CD14-positive monocyte (primary cell): Measurements from ENCODE around the gene CENPF. TPM values are rescaled to one million over a fixed set of nuclear protein-coding genes. Genes with fewer than 3 reads are reported as not detected.
A peak's percentile ranks its signal among the peaks of the same experiment; 100 is the strongest.

Experiments
- DNase-seq, 3 donors: peaks; one replicate each; pipeline ENCODE4 v3.0.0-alpha.2; 2011 to 2022
- H2AFZ ChIP-seq: 2 replicates; pipeline ENCODE4 v1.6.0; 2012; ENCODE audit warnings: mild to moderate bottlenecking, low read depth, low read length, inconsistent platforms; ENCODE audit not compliant: insufficient read depth, poor library complexity, severe bottlenecking
- H3K27ac ChIP-seq, 2 donors: 1 replicate in 1 of 2; 2 replicates in 1 of 2; pipeline ENCODE4 v1.5.1; 2012 to 2013; ENCODE audit warnings: low read length in 2 of 2, control low read depth in 1 of 2, inconsistent platforms in 1 of 2, low read depth in 1 of 2, mild to moderate bottlenecking in 1 of 2
- H3K27me3 ChIP-seq, 2 donors: one replicate each; pipeline versions ENCODE4 v1.6.0 to v1.6.1; 2011 to 2013; ENCODE audit warnings: low read length in 2 of 2; ENCODE audit not compliant: control insufficient read depth in 2 of 2, insufficient read depth in 2 of 2
- H3K36me3 ChIP-seq, 2 donors: replicated peaks in 1 of 2; 1 replicate in 1 of 2; 2 replicates in 1 of 2; pipeline versions ENCODE4 v1.5.1 to v1.6.1; 2012 to 2013; ENCODE audit warnings: low read length in 2 of 2, control low read depth in 1 of 2, inconsistent platforms in 1 of 2, mild to moderate bottlenecking in 1 of 2; ENCODE audit not compliant: insufficient read depth in 2 of 2, control insufficient read depth in 1 of 2
- H3K4me1 ChIP-seq, 2 donors: 1 replicate in 1 of 2; 2 replicates in 1 of 2; pipeline versions ENCODE4 v1.5.1 to v1.6.1; 2012 to 2013; ENCODE audit warnings: low read length in 2 of 2, control low read depth in 1 of 2, inconsistent platforms in 1 of 2, mild to moderate bottlenecking in 1 of 2, moderate library complexity in 1 of 2; ENCODE audit not compliant: insufficient read depth in 2 of 2, control insufficient read depth in 1 of 2
- H3K4me2 ChIP-seq: replicated peaks from 2 replicates; pipeline ENCODE3; 2012; ENCODE audit warnings: low read length, moderate library complexity, mild to moderate bottlenecking; ENCODE audit not compliant: poor library complexity, severe bottlenecking; ENCODE audit errors: extremely low read depth
- H3K4me3 ChIP-seq, 3 experiments: fragments of 200-600 bp in 1 of 3; sonication (generic) in 1 of 3; replicated peaks in 1 of 3; 1 replicate in 2 of 3; 2 replicates in 1 of 3; pipeline ENCODE4 v1.5.1; 2011 to 2013; ENCODE audit warnings: low read length in 3 of 3, mild to moderate bottlenecking in 3 of 3, control low read depth in 2 of 3, low read depth in 2 of 3, inconsistent platforms in 1 of 3, moderate library complexity in 1 of 3
- H3K79me2 ChIP-seq: 2 replicates; pipeline ENCODE4 v1.6.0; 2012; ENCODE audit warnings: mild to moderate bottlenecking, control low read depth, inconsistent platforms, low read length, moderate library complexity; ENCODE audit not compliant: insufficient read depth
- H3K9ac ChIP-seq: 2 replicates; pipeline ENCODE4 v1.6.0; 2017; ENCODE audit warnings: low read length, mild to moderate bottlenecking; ENCODE audit not compliant: insufficient read depth, poor library complexity, severe bottlenecking
- H3K9me3 ChIP-seq, 2 donors: replicated peaks in 1 of 2; 1 replicate in 1 of 2; 2 replicates in 1 of 2; pipeline versions ENCODE4 v1.5.1 to v1.6.1; 2012 to 2013; ENCODE audit warnings: low read length in 2 of 2, control low read depth in 1 of 2; ENCODE audit not compliant: control insufficient read depth in 1 of 2, insufficient read depth in 1 of 2
- H4K20me1 ChIP-seq: 2 replicates; pipeline ENCODE4 v1.6.0; 2012; ENCODE audit warnings: mild to moderate bottlenecking, low read length, control low read depth, moderate library complexity; ENCODE audit not compliant: insufficient read depth
- H3K27ac Mint-ChIP-seq, 7 donors: one replicate each; pipeline ENCODE4 v1.8.0; 2020; ENCODE audit warnings: mild to moderate bottlenecking in 7 of 7, mixed read lengths in 7 of 7, moderate library complexity in 6 of 7, inconsistent platforms in 2 of 7
- H3K27me3 Mint-ChIP-seq, 3 donors: one replicate each; pipeline ENCODE4 v1.8.0; 2021 to 2022; ENCODE audit warnings: low read depth in 3 of 3, mild to moderate bottlenecking in 3 of 3, mixed read lengths in 3 of 3, moderate library complexity in 3 of 3, inconsistent platforms in 1 of 3
- H3K36me3 Mint-ChIP-seq, 2 donors: one replicate each; pipeline ENCODE4 v1.8.0; 2020; ENCODE audit warnings: mixed read lengths in 2 of 2, inconsistent platforms in 1 of 2, mild to moderate bottlenecking in 1 of 2
- H3K4me1 Mint-ChIP-seq: one replicate; pipeline ENCODE4 v1.8.0; 2020; ENCODE audit warnings: mild to moderate bottlenecking, mixed read lengths
- H3K4me3 Mint-ChIP-seq, 2 donors: one replicate each; pipeline ENCODE4 v1.8.0; 2020; ENCODE audit warnings: mild to moderate bottlenecking in 2 of 2, mixed read lengths in 2 of 2, moderate library complexity in 1 of 2
- H3K9me3 Mint-ChIP-seq, 7 donors: one replicate each; pipeline ENCODE4 v1.8.0; 2020 to 2022; ENCODE audit warnings: mixed read lengths in 7 of 7, mild to moderate bottlenecking in 6 of 7, moderate library complexity in 6 of 7, inconsistent platforms in 2 of 7
- CTCF ChIP-seq: fragments of 200-600 bp; IDR thresholded peaks from one replicate; pipeline ENCODE4 v1.8.0; 2022; ENCODE audit warnings: antibody characterized with exemption, mild to moderate bottlenecking
- WGBS: methylation state at CpG from one replicate; pipeline ENCODE4 v1.1.5; 2013; ENCODE audit warnings: missing lambda C conversion rate; ENCODE audit not compliant: insufficient coverage; 5-methylcytosine and 5-hydroxymethylcytosine counted together
- intact Hi-C, 2 donors: fragments of 100-400 bp; cut with micrococcal nuclease; formaldehyde crosslinking; loops; one replicate each; pipeline versions ENCODE4 v1.15.0 to v1.15.1; 2023
- polyA plus RNA-seq, 3 donors: library from polyadenylated mRNA; depleted of rRNA in 1 of 3; unstranded in 2 of 3; stranded (reverse) in 1 of 3; fragments of 300-500 nt in 2 of 3; fragments of >200 nt in 1 of 3; fragmentation: Illumina TruSeq in 2 of 3; gene quantifications; 1 replicate in 2 of 3; 2 replicates in 1 of 3; pipeline ENCODE4 v1.2.3, GENCODE V29; 2012 to 2021

The CENPF gene
- polyA plus RNA-seq, 3 donors, result 0.01 to 0.29 TPM; not detected in 1

GRCh38 chr1:214662223-214662785, 59.3 kb downstream of the CENPF start:
- Histone ChIP-seq H3K9ac (no peak overlapping the region), H2AFZ (no peak overlapping the region), H3K27ac (no peak overlapping the region), H3K4me1 (no peaks in the 10 kb centered on the region), H3K79me2 (no peaks in the 10 kb centered on the region), H3K27me3 (no peaks in the 10 kb centered on the region), H3K4me2 (no peak overlapping the region), H4K20me1 (no peaks in the 10 kb centered on the region), H3K4me3 (no peak overlapping the region), H3K9me3 (no peaks in the 10 kb centered on the region), H3K36me3 (peaks cover 93 to 99% of the 10 kb centered on the region in 2 donors)
- no peak for DNase-seq
- no peaks in the 10 kb centered on the region for H3K4me1 Mint-ChIP-seq
- no peak overlapping the region for H3K4me3 Mint-ChIP-seq
- no peaks in the 10 kb centered on the region for H3K27me3 Mint-ChIP-seq
- H3K27ac Mint-ChIP-seq, result peak overlapping the region in 3 of 7 donors; percentile 8 to 30 (median 10)
- intact Hi-C loops, result no loop called here
- H3K9me3 Mint-ChIP-seq, result no peaks in the 10 kb centered on the region
- peaks cover 88 to 95% of the 10 kb centered on the region in 2 donors for H3K36me3 Mint-ChIP-seq
- no peak for TF ChIP-seq CTCF
- 100% methylated on average over 1 of the region's 3 CpGs for WGBS

- Histone ChIP-seq H3K4me2 (no peak overlapping the region), H2AFZ (no peak overlapping the region), H3K79me2 (no peaks in the 10 kb centered on the region), H3K27me3 (no peaks in the 10 kb centered on the region), H3K4me3 (no peak overlapping the region), H3K9ac (no peak overlapping the region), H3K9me3 (no peaks in the 10 kb centered on the region), H3K4me1 (no peaks in the 10 kb centered on the region), H3K27ac (no peak overlapping the region), H4K20me1 (no peaks in the 10 kb centered on the region), H3K36me3 (peaks cover 76 to 93% of the 10 kb centered on the region in 2 donors)
- H3K27ac Mint-ChIP-seq, result peak overlapping the region in 2 of 7 donors; percentile 22 to 38
- H3K4me1 Mint-ChIP-seq, result no peaks in the 10 kb centered on the region
- no peak overlapping the region for H3K4me3 Mint-ChIP-seq
- WGBS, result 100% methylated on average over 2 of the region's 8 CpGs
- H3K36me3 Mint-ChIP-seq, result peaks cover 74 to 83% of the 10 kb centered on the region in 2 donors
- H3K27me3 Mint-ChIP-seq, result no peaks in the 10 kb centered on the region
- TF ChIP-seq CTCF, result no peak
- no peak for DNase-seq
- intact Hi-C loops, result no loop called here
- H3K9me3 Mint-ChIP-seq, result no peaks in the 10 kb centered on the region
These were observed 61.8 kb downstream of the CENPF start for GRCh38 chr1:214664651-214665433.
